GM18517 (cell line): ENCODE measurements around the gene SYNE1.
A peak's percentile ranks its signal among the peaks of the same experiment; 100 is the strongest.
"Not testable (repeated sequence)": the region's sequence is repeated elsewhere in the genome, so short reads cannot be mapped to it uniquely, and the experiment has no call there.

ENCODE experiments used
- ATAC-seq: cut with Tn5 transposase; IDR thresholded peaks from one replicate; pipeline ENCODE4 v1.9.1; 2021; ENCODE audit warnings: mild to moderate bottlenecking, moderate library complexity; ENCODE audit not compliant: unreplicated experiment

The SYNE1 gene

DNA sequence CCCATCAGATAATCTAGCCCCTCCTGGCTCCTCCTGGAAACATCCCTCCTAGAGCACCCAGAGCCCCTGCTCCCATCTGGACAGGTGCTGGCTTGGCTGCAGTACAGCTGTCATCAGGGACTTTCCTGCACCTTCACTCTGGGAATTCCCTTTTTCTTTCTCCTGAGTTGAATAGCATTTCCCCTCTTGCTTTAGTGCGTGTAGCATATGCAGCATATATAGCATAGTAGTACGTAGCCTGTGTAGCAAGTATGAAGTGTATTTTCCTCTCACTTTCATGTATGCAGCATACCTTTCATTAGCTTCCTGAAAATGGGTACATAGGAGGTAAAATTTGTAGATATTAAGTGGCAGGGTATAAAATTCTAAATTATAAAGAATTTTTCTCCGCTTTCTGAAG, 476.8 kb downstream of the SYNE1 start:
- ATAC-seq, result peak; percentile 89

DNA sequence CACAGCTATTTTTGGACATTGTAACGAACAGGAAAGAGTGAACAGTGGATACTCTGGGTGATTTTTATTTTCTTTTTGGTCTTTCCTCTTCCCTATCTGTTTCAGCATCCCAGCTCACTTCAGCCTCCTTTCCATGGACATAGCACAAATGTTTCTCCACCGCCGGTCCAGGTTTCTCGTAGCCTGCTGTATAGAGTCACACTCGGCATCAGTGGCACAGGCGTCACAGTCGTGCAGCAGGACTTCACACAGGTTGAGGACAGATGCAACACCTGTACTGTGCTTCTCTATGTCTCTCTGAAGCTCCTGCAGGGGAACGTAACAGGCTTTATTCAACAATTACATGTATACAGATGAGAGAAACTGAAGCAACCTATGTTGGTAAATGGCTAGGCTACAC, 481.4 kb downstream of the SYNE1 start:
- no peak for ATAC-seq

DNA sequence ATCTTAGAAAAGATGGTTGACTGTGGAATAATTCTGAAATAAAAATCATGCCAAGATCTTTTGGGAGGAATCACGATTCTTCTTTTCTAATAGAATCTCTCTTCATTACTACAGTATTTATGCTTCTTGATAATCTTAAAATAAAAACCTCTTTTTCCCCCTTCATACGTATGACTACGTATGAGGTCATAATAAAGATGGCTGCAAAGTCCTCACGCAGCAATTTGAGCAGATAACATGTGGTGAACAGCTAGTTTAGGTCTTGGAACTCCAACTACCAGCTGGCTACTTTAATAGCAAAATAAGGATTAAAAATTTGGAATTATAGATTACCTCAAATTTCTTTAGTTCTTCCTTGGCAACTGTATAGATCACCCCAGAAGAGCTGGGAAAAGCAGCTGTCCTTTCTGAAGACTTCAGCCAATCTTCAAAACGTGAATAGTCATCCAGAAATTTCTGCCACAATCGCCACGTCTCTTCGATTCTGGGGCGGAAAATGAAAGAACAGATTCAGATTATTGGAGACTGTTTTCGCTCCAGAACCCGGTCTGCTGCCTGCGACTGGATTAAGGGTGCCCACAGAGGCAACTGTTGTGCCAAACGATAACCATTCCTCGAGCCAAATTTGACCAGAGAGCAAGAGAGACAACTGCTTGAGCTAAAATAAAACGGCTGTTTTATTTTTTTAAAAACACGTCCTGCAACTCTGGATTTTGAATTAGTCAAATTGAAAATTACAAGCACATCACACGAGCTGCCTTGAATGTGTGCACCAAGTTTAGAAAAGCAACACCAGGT, 482.4 kb downstream of the SYNE1 start:
- no peak for ATAC-seq

DNA sequence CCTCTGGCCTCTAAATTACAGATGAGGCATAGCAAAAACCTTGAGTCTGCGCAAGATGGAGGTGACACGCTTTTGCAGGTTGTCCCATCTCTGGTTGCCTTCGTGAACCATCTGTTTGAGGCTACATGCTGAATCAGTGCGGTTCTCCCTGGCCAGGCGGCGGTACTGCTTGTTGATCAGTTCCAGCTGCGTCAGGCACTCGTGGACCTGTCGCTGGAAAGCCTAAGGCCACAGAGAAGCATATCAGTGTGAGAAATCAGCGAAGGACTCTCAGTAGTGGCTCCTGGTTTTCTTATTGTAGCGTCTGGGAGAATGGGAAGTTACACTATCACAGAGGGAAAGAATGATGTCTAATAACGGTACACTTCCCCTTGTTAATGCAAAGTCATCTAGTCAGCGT, 485.2 kb downstream of the SYNE1 start:
- ATAC-seq, result no peak

DNA sequence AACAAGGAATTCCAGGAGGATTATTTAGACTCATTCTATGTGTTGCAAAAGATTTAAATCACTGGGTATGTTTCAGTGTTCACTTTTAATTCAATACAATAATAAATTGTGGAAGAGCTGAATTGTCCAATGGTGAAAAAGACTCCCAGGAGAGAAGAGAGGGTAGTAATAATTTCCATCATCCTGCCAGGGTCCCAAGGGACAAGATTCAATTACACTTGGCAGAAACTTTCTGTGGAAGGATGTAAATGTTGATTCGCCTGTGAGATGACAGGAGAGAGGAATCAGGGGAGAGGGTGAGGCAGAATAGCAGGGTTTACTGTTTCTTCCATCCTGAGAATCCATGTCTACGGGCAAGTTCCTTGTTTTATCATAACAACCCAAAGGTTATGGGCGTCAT, 487.0 kb downstream of the SYNE1 start:
- ATAC-seq, result no peak

DNA sequence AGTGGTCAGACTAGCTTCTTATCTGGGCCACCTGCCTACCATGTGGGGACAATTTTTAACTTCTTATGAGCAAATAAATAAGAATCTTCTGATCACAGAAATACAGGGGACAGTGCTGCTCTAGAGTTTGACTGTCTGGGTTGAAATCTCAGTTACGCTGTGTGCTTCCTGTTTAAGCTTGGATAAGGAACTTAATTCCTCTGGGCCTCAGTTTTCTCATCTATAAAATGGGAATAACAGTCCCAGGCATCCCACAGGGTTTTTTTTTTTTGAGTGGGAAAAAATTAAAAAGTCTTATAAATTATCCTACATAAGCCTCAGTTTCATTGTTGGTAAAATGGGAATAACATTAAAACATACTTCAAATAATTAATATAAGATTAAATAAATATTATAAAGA, 488.8 kb downstream of the SYNE1 start:
- no peak for ATAC-seq

DNA sequence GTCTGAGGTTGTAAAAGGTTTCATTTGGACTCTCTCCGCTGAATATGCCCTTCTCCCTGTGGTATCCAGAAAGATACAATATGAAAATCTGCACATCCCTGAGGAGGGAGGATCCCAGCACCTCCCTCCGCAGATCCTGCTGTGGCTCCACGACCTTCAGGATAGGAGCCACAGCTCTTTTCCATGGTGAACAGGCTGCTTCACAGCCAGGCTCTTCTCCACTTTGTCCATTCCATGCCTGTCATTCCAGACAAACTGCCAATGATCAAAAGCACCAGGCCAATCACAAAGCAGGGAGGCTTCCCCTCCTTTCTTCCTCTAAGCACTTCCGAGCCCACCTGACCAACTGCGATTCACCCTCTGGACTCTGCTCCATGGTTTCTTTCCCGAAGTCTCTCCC, 489.9 kb downstream of the SYNE1 start:
- ATAC-seq, result no peak

DNA sequence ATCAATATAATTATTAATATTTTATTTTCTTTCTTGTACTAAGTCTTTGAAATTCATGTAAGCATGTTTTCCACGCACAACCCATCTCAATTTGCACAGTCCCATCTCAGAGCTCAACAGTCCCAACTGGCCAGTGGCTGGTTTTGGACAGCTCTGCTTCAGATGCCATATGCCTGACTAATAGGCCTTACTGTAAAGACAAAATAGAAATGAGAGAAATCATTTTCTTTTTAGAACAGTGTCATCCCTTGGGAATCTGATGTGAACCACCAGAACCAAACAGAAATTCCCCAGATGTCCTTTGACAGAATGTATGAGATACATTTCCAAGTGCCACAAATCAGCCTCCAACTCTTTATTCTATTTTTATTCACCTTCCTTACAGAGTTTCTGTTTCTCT, 490.8 kb downstream of the SYNE1 start:
- ATAC-seq, result no peak

DNA sequence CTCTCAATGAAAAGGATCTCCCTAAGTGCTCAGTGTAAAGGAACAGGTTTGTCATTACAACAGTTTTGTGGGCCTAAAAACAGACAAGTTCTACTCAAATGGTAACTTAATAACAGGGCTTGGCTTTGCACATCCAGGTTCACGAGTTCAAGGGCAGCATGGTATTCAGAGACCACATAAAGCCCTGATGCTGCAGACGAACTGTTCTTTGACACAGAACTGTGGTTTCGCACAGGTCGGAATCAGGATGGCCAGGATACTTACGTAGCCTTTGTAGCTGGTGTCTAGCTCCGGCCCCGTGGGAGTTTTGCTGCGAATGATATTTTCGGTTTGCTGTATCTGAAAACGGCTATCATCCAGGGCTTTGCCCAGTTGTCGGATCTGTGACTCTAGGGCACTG, 493.8 kb downstream of the SYNE1 start:
- ATAC-seq, result no peak

DNA sequence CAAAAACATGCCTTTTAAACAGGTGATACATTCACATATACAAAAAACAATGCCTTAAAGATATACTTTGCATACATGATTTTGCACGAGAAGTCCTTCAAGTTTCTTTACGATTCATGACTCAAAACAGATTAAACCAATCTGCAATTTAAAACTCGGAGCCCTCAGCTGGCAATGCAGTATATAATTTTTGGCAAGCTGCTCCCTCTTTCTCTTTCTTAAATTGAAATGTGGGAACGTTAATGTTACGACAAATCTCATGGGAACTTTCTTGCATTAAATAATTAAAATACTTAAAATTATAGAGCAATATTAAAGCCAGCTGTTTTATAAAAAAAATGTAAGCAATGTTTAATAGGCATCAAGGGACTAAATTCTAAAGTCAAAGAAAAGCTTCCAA, 495.1 kb downstream of the SYNE1 start:
- ATAC-seq, result no peak

DNA sequence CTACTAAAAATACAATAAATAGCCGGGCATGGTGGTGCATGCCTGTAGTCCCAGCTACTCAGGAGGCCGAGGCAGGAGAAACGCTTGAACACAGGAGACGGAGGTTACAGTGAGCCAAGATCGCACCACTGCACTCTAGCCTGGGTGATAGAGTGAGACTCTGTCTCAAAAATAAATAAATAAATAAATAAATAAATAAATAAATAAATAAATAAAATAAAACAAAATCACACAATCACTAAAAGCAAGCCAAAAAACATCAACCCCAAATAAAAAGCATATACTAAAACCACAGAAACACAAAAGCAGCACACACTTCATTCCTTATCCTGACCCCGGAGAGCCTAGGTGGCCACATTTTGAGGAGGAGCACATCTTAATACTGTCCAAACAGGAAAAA, 498.8 kb downstream of the SYNE1 start:
- not testable (repeated sequence) for ATAC-seq

DNA sequence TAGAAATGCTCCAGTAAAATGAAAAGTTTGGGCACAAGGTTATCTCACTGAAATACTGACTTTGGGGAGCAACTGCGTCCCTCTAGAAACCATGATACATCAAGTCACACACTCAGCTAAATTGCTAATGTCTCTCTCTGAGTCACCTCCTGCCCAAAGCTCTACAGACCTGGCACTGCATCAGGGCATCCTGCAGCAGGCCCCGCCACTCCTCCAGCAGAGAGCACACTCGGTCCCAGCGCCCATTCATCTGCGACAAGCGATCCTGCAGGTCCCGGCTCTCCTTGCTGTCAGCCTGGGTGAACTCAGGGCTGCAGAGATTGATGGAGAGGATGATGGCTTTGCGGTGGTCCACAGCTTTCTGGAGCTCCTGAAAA, 500.7 kb downstream of the SYNE1 start:
- ATAC-seq, result no peak

DNA sequence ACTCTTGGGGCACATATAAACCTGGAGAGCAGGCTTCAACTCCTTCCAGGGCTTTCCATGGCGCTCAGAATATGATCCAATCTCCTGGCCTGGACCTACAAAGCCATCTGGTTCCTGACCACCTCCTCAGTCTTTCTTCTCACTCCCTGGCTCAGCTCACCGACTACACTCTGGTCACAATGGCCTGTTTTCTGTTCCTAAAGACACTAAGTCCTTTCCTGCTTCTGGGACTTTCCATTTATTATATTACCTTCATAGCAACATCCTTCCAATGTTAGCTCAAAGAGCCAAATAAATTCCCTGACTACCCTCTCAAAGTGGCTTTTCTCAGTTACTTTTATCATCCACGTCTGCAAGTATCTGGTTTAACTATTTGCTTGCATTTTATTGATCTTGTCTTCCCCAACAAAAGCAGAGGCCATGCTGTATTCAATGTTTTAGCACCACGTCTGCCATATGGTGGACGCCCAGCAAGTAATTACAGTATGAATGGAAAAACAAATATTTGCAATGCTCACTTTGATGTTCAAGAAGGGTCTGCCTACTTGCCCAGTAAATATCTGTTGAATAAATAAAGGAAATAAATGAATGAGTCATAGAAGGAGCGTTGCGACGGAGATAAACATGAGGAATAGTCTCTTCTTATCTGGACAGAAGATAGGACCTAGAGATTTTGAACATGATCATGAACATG, 501.3 kb downstream of the SYNE1 start:
- ATAC-seq, result no peak

DNA sequence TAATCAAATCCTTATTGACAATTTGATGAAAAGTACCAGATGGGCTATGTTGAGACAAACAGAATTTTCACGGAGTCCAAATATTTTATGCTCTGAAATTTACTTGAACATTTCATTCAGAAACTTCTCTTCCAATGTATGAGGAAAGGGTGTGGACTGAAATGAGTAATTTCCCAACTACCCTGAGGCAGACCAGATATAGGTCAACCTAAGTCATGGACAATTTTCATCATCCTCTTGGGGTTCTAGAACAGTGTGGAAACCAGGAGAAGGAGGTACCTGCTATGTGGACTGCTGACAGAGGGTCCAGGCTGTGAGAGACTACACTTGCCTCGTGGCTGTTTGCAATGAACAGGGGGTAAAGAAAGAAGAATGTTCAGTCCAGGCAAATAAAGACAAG, 506.7 kb downstream of the SYNE1 start:
- ATAC-seq, result no peak

DNA sequence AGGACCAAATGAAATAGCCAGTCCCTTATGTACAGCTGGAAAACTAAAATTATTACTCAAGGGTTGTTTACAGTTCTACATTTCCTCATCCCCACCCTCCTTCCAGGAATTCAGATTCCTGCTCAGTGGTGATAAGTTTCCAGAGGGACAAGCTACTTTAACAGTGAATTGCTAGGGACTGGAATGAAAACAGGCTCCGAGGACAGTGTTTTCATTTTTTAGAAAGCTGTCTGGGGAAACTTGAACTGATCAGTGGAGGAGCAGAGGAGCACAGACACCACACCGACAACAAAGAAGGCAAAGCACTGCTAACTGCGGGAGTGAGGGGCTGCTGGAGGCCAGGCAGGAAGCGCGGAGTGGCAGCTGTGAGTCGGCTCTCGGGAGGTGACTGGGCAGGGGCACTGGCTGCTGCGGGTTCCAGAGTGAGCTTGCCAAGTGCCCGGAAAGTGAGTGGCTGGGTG, 507.4 kb downstream of the SYNE1 start:
- ATAC-seq, result no peak

DNA sequence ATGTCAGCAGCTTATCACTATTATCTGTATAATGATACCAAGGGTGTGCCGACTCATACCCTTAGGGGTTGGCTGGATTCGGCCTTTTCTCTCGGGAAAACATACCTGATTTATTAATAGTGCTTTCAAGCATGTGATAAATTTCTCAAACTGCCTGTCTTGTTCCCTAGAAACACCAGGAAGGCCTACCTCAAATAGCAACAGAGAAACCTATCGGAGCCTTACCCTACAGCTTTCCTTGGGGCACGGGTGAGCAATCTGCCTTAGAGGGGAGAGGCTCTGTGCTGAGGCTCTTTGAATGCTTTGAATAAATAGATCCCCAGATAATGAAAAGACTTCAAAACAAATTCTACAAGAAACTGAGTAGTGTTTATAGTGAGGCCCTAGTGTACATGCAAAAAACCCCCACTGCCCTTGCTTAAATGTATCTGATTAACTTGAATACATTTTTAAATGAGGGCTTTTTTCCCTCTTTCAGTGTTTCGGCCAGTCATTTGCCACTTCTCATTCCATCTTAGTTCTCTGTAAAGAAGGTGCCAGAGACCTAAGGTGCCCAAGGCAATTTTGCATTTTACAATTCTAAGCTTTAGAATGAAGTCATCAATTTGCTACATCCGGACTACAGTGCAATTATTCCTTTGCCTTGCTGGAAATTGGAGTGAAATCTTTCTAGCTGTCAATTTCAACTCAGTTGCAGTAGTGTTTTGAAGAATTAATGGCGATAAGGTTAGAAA, 509.6 kb downstream of the SYNE1 start:
- ATAC-seq, result no peak

DNA sequence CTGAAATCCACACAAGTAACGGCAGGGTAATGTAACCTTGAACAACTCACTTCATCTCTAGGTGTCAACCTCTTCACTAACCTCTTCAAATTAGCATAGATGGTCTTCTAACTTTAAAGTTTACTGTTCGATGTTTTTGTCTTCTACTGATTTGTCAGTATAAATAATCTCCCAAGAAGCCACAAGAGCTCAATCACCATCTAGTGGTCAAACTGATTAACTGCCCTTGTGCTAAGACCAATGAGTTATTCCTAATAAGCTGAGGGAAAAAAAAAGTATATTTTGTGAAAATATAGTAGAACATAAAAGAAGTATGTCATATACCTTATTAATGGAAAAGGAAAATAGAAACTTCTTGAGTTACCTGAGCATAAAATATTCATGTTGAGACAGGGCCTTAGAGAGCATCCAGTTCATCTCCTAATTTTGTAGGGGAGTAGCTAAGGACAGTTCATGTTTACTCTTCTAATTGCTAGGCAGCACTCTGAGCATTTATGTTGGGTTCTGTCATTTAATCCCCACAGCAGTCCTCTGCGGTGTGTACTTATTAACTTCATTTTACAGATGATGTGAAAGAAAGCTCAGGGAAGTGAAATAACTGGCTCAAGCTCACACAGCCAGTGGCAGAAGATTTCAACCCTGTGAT, 512.6 kb downstream of the SYNE1 start:
- peak; percentile 82 for ATAC-seq

DNA sequence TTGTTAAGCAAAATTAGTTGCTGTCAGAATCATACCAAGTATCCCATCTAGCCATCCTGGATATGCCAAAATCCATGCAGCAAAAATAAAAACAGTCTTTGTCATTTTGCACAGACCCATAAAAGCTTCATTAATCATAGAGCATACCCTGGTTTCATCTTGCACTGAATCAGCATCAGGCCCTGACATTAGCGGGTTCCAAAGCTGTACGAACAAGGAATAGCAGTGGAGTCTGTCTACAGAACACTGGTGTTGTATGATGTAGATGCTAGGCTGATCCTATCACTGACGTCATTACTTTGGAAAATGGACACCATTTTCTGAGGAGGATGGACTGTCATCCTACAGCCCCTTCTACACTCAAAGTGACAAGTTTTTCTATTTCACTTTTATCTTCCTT, 514.1 kb downstream of the SYNE1 start:
- no peak for ATAC-seq

DNA sequence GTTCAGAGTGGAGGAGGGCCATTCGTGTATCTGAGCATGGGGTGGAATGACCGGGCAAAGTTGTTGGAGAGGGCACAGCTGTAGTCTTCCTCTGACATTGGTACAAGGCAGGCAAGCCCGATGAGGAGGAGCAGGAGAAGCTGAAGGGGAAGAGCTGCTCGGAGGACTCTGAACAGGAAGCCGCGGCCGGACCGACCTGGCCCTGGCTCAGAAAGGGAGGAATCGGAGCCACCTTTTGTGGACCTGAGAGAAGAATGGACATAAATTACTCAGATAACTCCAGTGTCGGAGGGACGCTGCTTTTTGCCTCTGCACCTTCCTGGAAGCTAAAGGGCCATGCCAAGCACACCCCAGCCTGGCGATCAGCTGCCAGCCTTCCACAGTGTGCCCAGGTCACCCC, 514.7 kb downstream of the SYNE1 start:
- no peak for ATAC-seq

DNA sequence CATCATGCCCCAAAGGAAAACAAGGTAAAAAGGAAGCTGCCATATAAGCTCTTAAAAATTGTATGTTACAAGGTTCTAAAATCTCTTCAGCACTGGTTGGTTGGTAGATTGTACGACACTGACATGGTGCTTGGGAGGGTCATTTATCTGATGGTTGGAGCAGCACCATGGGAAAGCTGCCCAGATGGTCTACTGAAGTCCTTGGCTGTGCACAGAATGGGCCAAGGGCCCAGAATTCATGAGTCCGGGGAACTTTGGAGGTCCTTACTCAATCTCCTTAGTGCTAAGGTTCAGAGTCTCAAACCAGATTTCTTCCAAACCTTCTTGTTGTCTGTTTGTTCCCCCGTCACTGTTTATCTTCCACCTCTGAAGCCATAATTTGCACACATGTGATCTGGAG, 515.3 kb downstream of the SYNE1 start:
- no peak for ATAC-seq

DNA sequence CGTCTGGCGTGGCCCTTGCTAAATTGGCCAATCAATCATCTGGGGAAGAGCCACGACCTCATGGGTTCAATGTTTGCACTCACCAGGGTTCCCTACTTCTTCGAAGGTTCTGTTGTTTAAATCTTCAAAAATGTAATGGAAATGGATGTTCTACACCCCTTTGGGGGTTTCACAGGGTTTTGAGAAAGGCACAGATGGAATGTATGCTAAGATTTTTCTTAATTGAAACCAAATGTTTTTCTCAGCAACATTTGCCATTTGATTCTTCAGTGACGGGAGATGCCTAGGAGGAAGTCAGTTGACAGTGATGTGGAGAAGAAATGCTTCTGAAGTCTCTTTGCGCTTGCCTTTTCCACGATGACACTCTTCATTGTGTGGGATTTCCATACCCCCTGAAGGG, 517.3 kb downstream of the SYNE1 start:
- no peak for ATAC-seq
